ENCODE results near the gene WNT9A. TPM values are rescaled to one million over a fixed set of nuclear protein-coding genes. Genes with fewer than 3 reads are reported as not detected.

The WNT9A gene
- total RNA-seq, 1 experiment from 2014 or later, result not detected

DNA sequence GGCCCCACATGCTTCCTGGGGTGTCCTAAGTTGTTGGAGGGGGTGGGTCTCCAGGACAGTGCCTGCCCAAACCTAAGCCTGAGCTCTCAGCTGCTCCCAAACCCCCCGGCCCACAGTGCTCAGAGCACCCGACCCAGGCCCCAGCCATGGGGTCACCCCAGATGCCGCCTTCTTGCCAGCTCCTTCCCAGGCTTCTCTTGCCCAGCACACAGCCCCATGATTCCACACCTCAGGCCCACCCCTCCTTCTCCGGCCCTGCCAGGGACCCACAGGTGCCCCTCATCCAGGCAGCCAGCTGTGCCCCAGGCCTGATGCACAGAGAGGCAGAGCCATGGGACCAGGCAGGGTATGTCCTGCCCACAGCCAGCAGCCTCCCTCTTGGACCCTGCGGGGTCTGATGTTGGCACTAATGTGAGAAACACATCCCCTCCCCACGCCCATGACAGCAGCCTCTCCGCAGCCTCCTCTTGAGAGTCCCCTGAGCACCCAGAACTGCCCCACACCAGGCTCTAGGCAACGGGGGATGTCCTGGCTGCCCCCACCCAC is 4.9 kb downstream of the WNT9A start:
- Histone ChIP-seq H3K9me3 (ENCODE audit: low read depth, low read length, poor library complexity, severe bottlenecking) (no peaks in the 10 kb centered on the region), H3K36me3 (ENCODE audit: insufficient read depth, low read length, poor library complexity, severe bottlenecking) (no peaks in the 10 kb centered on the region), H3K4me1 (ENCODE audit: insufficient read depth, low read length, poor library complexity, severe bottlenecking) (no peaks in the 10 kb centered on the region), H3K27ac (ENCODE audit: low read depth, low read length, poor library complexity, severe bottlenecking) (no peak overlapping the region), H3K27me3 (replicated peaks; ENCODE audit: insufficient read depth, low read depth, low read length, poor library complexity) (peaks cover 18% of the 10 kb centered on the region), H3K4me3 (ENCODE audit: low read depth, low read length, poor library complexity, severe bottlenecking) (no peak overlapping the region)
- intact Hi-C loops (cut with micrococcal nuclease; ENCODE audit: unreplicated experiment), result no loop called here
- DNase-seq (ENCODE audit: low spot score), result no peak
- CTCF ChIA-PET, result no interaction called here
- POLR2A ChIA-PET (ENCODE audit: low non-redundant PET), result no interaction called here
- no TSS peak for BruUV-seq (replicated peaks)
- no peak for TF ChIP-seq EZH2 (IDR thresholded peaks at IDR 0.05; ENCODE audit: borderline replicate concordance, low read depth, low read length, poor library complexity, severe bottlenecking)
- TF ChIP-seq, protein P1, sequence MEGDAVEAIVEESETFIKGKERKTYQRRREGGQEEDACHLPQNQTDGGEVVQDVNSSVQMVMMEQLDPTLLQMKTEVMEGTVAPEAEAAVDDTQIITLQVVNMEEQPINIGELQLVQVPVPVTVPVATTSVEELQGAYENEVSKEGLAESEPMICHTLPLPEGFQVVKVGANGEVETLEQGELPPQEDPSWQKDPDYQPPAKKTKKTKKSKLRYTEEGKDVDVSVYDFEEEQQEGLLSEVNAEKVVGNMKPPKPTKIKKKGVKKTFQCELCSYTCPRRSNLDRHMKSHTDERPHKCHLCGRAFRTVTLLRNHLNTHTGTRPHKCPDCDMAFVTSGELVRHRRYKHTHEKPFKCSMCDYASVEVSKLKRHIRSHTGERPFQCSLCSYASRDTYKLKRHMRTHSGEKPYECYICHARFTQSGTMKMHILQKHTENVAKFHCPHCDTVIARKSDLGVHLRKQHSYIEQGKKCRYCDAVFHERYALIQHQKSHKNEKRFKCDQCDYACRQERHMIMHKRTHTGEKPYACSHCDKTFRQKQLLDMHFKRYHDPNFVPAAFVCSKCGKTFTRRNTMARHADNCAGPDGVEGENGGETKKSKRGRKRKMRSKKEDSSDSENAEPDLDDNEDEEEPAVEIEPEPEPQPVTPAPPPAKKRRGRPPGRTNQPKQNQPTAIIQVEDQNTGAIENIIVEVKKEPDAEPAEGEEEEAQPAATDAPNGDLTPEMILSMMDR (conservative IDR thresholded peaks at IDR 0.05; ENCODE audit: low read depth, low read length), result no peak

DNA sequence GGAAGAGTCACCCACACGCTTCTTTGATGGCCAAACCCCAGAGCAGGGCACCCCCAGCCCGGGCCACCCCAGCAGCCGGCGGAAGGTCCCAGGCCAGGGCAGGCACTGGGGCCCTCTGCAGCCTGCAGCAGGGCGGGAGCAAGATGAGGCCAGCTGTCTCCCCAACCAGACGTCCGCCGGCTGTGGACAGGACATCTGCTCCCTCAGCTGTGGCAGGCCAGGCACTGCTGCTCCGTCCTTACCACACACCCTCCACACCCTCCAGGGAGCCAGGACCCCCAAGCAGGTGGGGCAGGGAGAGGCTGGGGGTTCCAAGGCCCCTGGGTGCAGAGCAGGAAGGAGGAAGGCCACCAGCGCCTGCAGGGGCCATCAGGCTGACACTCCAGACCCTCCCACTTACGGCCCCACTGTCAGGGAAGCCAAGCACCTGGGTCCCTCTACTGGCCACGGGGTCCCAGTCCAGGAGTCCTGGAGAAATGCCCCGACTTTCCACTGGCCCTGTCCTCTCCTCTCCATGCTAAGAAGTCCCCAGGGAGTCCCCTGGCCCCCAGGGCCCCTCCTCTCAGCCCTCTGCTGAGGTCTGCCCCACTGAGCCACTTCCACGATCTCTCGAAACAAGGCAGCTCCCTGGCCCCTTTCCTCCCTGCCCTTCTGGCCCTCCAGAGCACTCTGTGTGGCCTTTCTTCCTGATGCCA is 5.6 kb downstream of the WNT9A start:
- POLR2A ChIA-PET (ENCODE audit: low non-redundant PET), result no interaction called here
- Histone ChIP-seq H3K9me3 (ENCODE audit: low read depth, low read length, poor library complexity, severe bottlenecking) (no peaks in the 10 kb centered on the region), H3K36me3 (ENCODE audit: insufficient read depth, low read length, poor library complexity, severe bottlenecking) (no peaks in the 10 kb centered on the region), H3K27me3 (replicated peaks; ENCODE audit: insufficient read depth, low read depth, low read length, poor library complexity) (peaks cover 14% of the 10 kb centered on the region), H3K4me1 (ENCODE audit: insufficient read depth, low read length, poor library complexity, severe bottlenecking) (no peaks in the 10 kb centered on the region), H3K27ac (ENCODE audit: low read depth, low read length, poor library complexity, severe bottlenecking) (no peak overlapping the region), H3K4me3 (ENCODE audit: low read depth, low read length, poor library complexity, severe bottlenecking) (no peak overlapping the region)
- CTCF ChIA-PET, result no interaction called here
- intact Hi-C loops (cut with micrococcal nuclease; ENCODE audit: unreplicated experiment), result no loop called here
- DNase-seq (ENCODE audit: low spot score), result no peak
- TF ChIP-seq, protein P1 (conservative IDR thresholded peaks at IDR 0.05; ENCODE audit: low read depth, low read length), result no peak
- no peak for TF ChIP-seq EZH2 (IDR thresholded peaks at IDR 0.05; ENCODE audit: borderline replicate concordance, low read depth, low read length, poor library complexity, severe bottlenecking)
- BruUV-seq (replicated peaks), result no TSS peak

DNA sequence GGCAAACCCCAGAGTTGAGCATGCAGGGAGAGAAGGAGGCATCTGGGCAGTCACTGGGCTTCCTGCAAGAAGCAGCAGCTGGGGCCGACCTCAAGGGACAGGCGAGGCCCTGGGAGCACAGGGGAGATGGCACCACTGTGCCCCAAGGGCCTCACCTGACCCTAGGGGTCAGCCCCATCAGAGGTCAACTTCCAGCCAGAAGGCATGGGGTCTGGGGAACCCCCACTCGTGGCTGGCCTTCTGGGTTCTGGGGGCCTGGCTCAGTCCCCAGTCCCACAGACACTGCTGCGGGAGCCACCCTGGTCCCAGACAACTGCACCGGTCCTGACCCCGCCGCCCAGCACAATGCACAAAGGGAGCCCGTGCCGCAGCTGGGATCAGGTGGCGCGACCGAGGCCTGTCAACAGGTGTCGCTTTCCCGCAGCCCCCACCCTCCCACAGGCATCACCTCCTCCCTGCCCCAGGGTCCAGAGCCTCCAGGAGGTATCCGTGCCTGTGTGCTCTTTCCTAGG is 6.2 kb downstream of the WNT9A start:
- ChIA-PET CTCF (no interaction called here), POLR2A (ENCODE audit: low non-redundant PET) (no interaction called here)
- H3K27ac ChIP-seq (ENCODE audit: low read depth, low read length, poor library complexity, severe bottlenecking), result no peak overlapping the region
- no peaks in the 10 kb centered on the region for H3K36me3 ChIP-seq (ENCODE audit: insufficient read depth, low read length, poor library complexity, severe bottlenecking)
- TF ChIP-seq, protein P1 (conservative IDR thresholded peaks at IDR 0.05; ENCODE audit: low read depth, low read length), result no peak
- TF ChIP-seq EZH2 (IDR thresholded peaks at IDR 0.05; ENCODE audit: borderline replicate concordance, low read depth, low read length, poor library complexity, severe bottlenecking), result no peak
- H3K4me3 ChIP-seq (ENCODE audit: low read depth, low read length, poor library complexity, severe bottlenecking), result no peak overlapping the region
- peaks cover 8% of the 10 kb centered on the region for H3K27me3 ChIP-seq (replicated peaks; ENCODE audit: insufficient read depth, low read depth, low read length, poor library complexity)
- no TSS peak for BruUV-seq (replicated peaks)
- no peak for DNase-seq (ENCODE audit: low spot score)
- no peaks in the 10 kb centered on the region for H3K9me3 ChIP-seq (ENCODE audit: low read depth, low read length, poor library complexity, severe bottlenecking)
- no peaks in the 10 kb centered on the region for H3K4me1 ChIP-seq (ENCODE audit: insufficient read depth, low read length, poor library complexity, severe bottlenecking)
- intact Hi-C loops (cut with micrococcal nuclease; ENCODE audit: unreplicated experiment), result no loop called here

Measured in A673 (cell line).